NCI-H2196 (cell line): Measurements from ENCODE around the gene ATP9A.

Experiments used
- DNase-seq: peaks from one replicate; lab custom pipeline; 2025; ENCODE audit not compliant: unreplicated experiment; lab: John Stamatoyannopoulos, UW

ATP9A gene

GRCh38 chr20:51634257-51634656 is 133.9 kb downstream of the ATP9A start:
- no peak for DNase-seq

GRCh38 chr20:51633430-51633829 is 134.8 kb downstream of the ATP9A start:
- no peak for DNase-seq

- DNase-seq = no peak
Measured at GRCh38 chr20:51631953-51632352, 136.2 kb downstream of the ATP9A start.

- no peak for DNase-seq
Measured at GRCh38 chr20:51631011-51631950, 136.9 kb downstream of the ATP9A start.

- DNase-seq = no peak
Measured at GRCh38 chr20:51629399-51630058, 138.7 kb downstream of the ATP9A start.

- no peak for DNase-seq
Measured at GRCh38 chr20:51628533-51629398, 139.4 kb downstream of the ATP9A start.

GRCh38 chr20:51627586-51627985 is 140.6 kb downstream of the ATP9A start:
- DNase-seq = no peak

- DNase-seq = no peak
Measured at GRCh38 chr20:51625105-51625504, 143.1 kb downstream of the ATP9A start.

- peak; percentile 73 for DNase-seq
Measured at GRCh38 chr20:51624157-51624731, 143.9 kb downstream of the ATP9A start.

- DNase-seq = no peak
Measured at GRCh38 chr20:51623255-51623654, 144.9 kb downstream of the ATP9A start.

- no peak for DNase-seq
Measured at GRCh38 chr20:51622004-51622874, 146.0 kb downstream of the ATP9A start.

GRCh38 chr20:51620432-51620831 is 147.8 kb downstream of the ATP9A start:
- DNase-seq = no peak

- DNase-seq = no peak
Measured at GRCh38 chr20:51616060-51616459, 152.1 kb downstream of the ATP9A start.

GRCh38 chr20:51614687-51615086 is 153.5 kb downstream of the ATP9A start:
- no peak for DNase-seq

GRCh38 chr20:51613580-51613979 is 154.6 kb downstream of the ATP9A start:
- DNase-seq = no peak

GRCh38 chr20:51612896-51613295 is 155.3 kb downstream of the ATP9A start:
- no peak for DNase-seq

- DNase-seq = no peak
Measured at GRCh38 chr20:51611625-51611890, 156.6 kb downstream of the ATP9A start.

GRCh38 chr20:51610761-51611624 is 157.2 kb downstream of the ATP9A start:
- DNase-seq = no peak

- DNase-seq = no peak
Measured at GRCh38 chr20:51610111-51610510, 158.1 kb downstream of the ATP9A start.
